GF-D8 (cell line): Measurements from ENCODE around the gene NYAP1.
A peak's percentile ranks its signal among the peaks of the same experiment; 100 is the strongest.
"Not testable (repeated sequence)": the region's sequence is repeated elsewhere in the genome, so short reads cannot be mapped to it uniquely, and the experiment has no call there.

Source experiments
- DNase-seq: peaks from one replicate; lab custom pipeline; 2025; lab: John Stamatoyannopoulos, UW

NYAP1 gene

GRCh38 chr7:100483722-100484672 is at the start of gene NYAP1:
Gene NYAP1 (plus strand): TSS chr7:100483927. CDS start chr7:100485312, 1,385 bp downstream.
- no peak for DNase-seq

GRCh38 chr7:100434297-100435144 is 49.2 kb upstream of the NYAP1 start:
- DNase-seq, result no peak

GRCh38 chr7:100435401-100436304 is 48.1 kb upstream of the NYAP1 start:
- no peak for DNase-seq

GRCh38 chr7:100437150-100438100 is 46.3 kb upstream of the NYAP1 start:
- DNase-seq, result no peak

GRCh38 chr7:100438172-100438571 is 45.6 kb upstream of the NYAP1 start:
- no peak for DNase-seq

GRCh38 chr7:100438731-100439130 is 45.0 kb upstream of the NYAP1 start:
- DNase-seq, result not testable (repeated sequence)

GRCh38 chr7:100439244-100439643 is 44.5 kb upstream of the NYAP1 start:
- not testable (repeated sequence) for DNase-seq

GRCh38 chr7:100441641-100442535 is 41.8 kb upstream of the NYAP1 start:
- no peak for DNase-seq

GRCh38 chr7:100443096-100443840 is 40.5 kb upstream of the NYAP1 start:
- no peak for DNase-seq

GRCh38 chr7:100444311-100445278 is 39.1 kb upstream of the NYAP1 start:
- DNase-seq, result peak; percentile 89

GRCh38 chr7:100446040-100446439 is 37.7 kb upstream of the NYAP1 start:
- no peak for DNase-seq

- not testable (repeated sequence) for DNase-seq
These were observed 36.4 kb upstream of the NYAP1 start for GRCh38 chr7:100447363-100447762.

- no peak for DNase-seq
These were observed 34.4 kb upstream of the NYAP1 start for GRCh38 chr7:100449190-100449795.

GRCh38 chr7:100452513-100452912 is 31.2 kb upstream of the NYAP1 start:
- no peak for DNase-seq

- DNase-seq, result not testable (repeated sequence)
These were observed 29.9 kb upstream of the NYAP1 start for GRCh38 chr7:100453854-100454253.

GRCh38 chr7:100455206-100455605 is 28.5 kb upstream of the NYAP1 start:
- no peak for DNase-seq

GRCh38 chr7:100456562-100456961 is 27.2 kb upstream of the NYAP1 start:
- DNase-seq, result no peak
